SK-N-SH treated with all-trans-retinoic acid at 6 μM for 48 hours (cell line): ENCODE measurements around the gene ESYT1.

ENCODE experiments used
- ARNTL ChIP-seq: fragments of 450-650 bp; formaldehyde crosslinking; IDR thresholded peaks from 2 replicates; pipeline ENCODE4 v1.5.0; 2020; ENCODE audit warnings: low read depth, mild to moderate bottlenecking, moderate library complexity, borderline replicate concordance
- BACH2 ChIP-seq: fragments of 250-450 bp; sonication (Bioruptor Pico); IDR thresholded peaks from 2 replicates; pipeline ENCODE4 v1.9.0; 2021; ENCODE audit warnings: mild to moderate bottlenecking, borderline replicate concordance
- ISL1 ChIP-seq: fragments of 250-450 bp; sonication (Bioruptor Pico); IDR thresholded peaks from 2 replicates; pipeline ENCODE4 v2.1.2; 2022; ENCODE audit warnings: mild to moderate bottlenecking, moderate library complexity
- OSR1 ChIP-seq: fragments of 250-450 bp; sonication (Bioruptor Pico); IDR thresholded peaks from 2 replicates; pipeline ENCODE4 v1.8.0; 2022; ENCODE audit warnings: moderate library complexity, mild to moderate bottlenecking, inconsistent platforms
- PATZ1 ChIP-seq: fragments of 250-450 bp; sonication (Bioruptor Pico); IDR thresholded peaks from 2 replicates; pipeline ENCODE4 v1.8.0; 2020; ENCODE audit warnings: mild to moderate bottlenecking, moderate library complexity, borderline replicate concordance
- TOX ChIP-seq: fragments of 250-450 bp; sonication (Bioruptor Pico); IDR thresholded peaks from 2 replicates; pipeline ENCODE4 v1.8.0; 2021; ENCODE audit warnings: mild to moderate bottlenecking, moderate library complexity, borderline replicate concordance
- ZFP3 ChIP-seq: fragments of 250-450 bp; sonication (Bioruptor Pico); IDR thresholded peaks from 2 replicates; pipeline ENCODE4 v1.5.0; 2020; ENCODE audit warnings: mild to moderate bottlenecking, moderate library complexity
- ZFP30 ChIP-seq: fragments of 450-650 bp; formaldehyde crosslinking; IDR thresholded peaks from 2 replicates; pipeline ENCODE4 v1.5.0; 2022; ENCODE audit warnings: mild to moderate bottlenecking, moderate library complexity
- ZNF565 ChIP-seq: fragments of 450-650 bp; formaldehyde crosslinking; conservative IDR thresholded peaks from 2 replicates; pipeline ENCODE4 v1.5.0; 2020; ENCODE audit warnings: low read depth, mild to moderate bottlenecking, moderate library complexity
- ZNF8 ChIP-seq: fragments of 450-650 bp; formaldehyde crosslinking; IDR thresholded peaks from 2 replicates; pipeline ENCODE4 v1.5.0; 2020; ENCODE audit warnings: mild to moderate bottlenecking, moderate library complexity

GRCh38 chr12:56161690-56162351 is 33.8 kb downstream of the ESYT1 start:
- TF ChIP-seq TOX (CRISPR knock-in tag) (no peak), ARNTL (CRISPR knock-in tag) (no peak), BACH2 (CRISPR knock-in tag) (no peak), ZNF565 (CRISPR knock-in tag) (no peak), PATZ1 (CRISPR knock-in tag) (no peak), ZFP3 (CRISPR knock-in tag) (no peak), ZFP30 (CRISPR knock-in tag) (no peak), ZNF8 (CRISPR knock-in tag) (no peak), OSR1 (CRISPR knock-in tag) (no peak), ISL1 (CRISPR knock-in tag) (no peak)
